Heart left ventricle (tissue), 13 donors: ENCODE results near the gene GABBR2.

Experiments used
- POLR2A ChIP-seq, 2 donors: fragments of 450-650 bp; IDR thresholded peaks; one replicate each; pipeline ENCODE4 v1.6.1; 2017; ENCODE audit warnings: antibody characterized with exemption in 2 of 2, mild to moderate bottlenecking in 2 of 2, moderate library complexity in 2 of 2
- TF ChIP-seq, protein P1 (sequence below), 12 donors: fragments of 200-600 bp; sonication (generic) in 4 of 12; IDR thresholded peaks; one replicate each; pipeline versions ENCODE4 v1.5.0 to v1.8.0; 2018 to 2022; ENCODE audit warnings: antibody characterized with exemption in 12 of 12, mild to moderate bottlenecking in 5 of 12
- donor health status: ischemic (EF 13 %, LVEDD 7.1; RV severe dilation, severe dysfunction).
- donor health status: DM: no; HTN: yes; CAD: no.
- donor health status: DM: no; HTN: no; CAD: no.
- donor health status: ischemic (EF 25% LVEDD 6.9; RV normal size, moderate dysfunction).
- donor health status: ischemic (EF 25% LVEDD 5.7; RV mildly dilated, moderate dysfunction).
- donor health status: ischemic (EF 35%, LVEDD 5.7; RV mildly dilated, moderate dysfunction).
- donor health status: nonischemic (EF 11% LVEDD 7.7; RV severe dilation, severe dysfunction).
- donor health status: DM: yes; HTN: yes; CAD: no.
- donor health status: PGD.
- donor health status: ischemic (EF 29% LVEDD 5.4; RV normal size, mild dysfunction).
- donor health status: nonischemic (EF 23%, LVEDD 6.1; RV moderate dilation, normal function).

DNA sequence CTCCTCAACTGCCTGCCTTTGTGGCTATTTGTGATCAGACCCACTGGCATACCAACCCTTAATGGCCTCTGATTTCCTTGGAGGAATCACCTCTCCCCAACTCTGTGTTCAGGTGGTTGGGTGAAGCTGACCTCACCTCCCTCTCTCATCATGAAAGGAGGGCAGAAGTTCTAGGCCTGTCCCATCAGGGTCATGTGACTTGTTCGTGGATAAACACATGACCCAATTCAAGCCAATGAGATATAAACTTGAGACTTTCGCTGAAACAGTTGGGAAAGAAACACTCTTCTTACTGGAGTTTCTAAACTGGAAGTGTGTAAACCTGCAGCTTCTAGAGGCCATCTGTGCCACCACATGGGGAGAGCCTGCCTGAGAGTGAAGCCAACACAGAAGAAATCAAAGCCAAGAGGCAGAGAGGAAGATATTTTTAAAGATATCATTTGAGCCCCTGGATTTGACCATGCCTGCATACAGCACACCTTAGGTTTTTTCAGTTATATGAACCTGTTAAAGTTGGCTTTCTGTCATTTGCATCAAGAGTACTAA lies 5.8 kb downstream of the GABBR2 start:
- TF ChIP-seq, protein P1, sequence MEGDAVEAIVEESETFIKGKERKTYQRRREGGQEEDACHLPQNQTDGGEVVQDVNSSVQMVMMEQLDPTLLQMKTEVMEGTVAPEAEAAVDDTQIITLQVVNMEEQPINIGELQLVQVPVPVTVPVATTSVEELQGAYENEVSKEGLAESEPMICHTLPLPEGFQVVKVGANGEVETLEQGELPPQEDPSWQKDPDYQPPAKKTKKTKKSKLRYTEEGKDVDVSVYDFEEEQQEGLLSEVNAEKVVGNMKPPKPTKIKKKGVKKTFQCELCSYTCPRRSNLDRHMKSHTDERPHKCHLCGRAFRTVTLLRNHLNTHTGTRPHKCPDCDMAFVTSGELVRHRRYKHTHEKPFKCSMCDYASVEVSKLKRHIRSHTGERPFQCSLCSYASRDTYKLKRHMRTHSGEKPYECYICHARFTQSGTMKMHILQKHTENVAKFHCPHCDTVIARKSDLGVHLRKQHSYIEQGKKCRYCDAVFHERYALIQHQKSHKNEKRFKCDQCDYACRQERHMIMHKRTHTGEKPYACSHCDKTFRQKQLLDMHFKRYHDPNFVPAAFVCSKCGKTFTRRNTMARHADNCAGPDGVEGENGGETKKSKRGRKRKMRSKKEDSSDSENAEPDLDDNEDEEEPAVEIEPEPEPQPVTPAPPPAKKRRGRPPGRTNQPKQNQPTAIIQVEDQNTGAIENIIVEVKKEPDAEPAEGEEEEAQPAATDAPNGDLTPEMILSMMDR (IDR thresholded peaks at IDR 0.05): no peak
- no peak for TF ChIP-seq POLR2A (IDR thresholded peaks at IDR 0.05)
